Inferior parietal cortex (tissue), 1 donor: ENCODE data around the gene ITPRIPL2.

Source experiments
- DNase-seq: peaks from one replicate; pipeline ENCODE4 v3.0.0-alpha.2; 2016; ENCODE audit errors: extremely low spot score

Gene ITPRIPL2

GRCh38 chr16:19113577-19114358, at the start of gene ITPRIPL2:
Gene ITPRIPL2, plus strand, starts transcription at chr16:19113964. Its CDS starts 498 bp downstream, at chr16:19114462.
- no peak for DNase-seq

- no peak for DNase-seq
These were observed 46.8 kb upstream of the ITPRIPL2 start for GRCh38 chr16:19066988-19067348.

- DNase-seq: peak; percentile 99
These were observed 46.2 kb upstream of the ITPRIPL2 start, which contains the start of gene COQ7 for GRCh38 chr16:19067349-19068236. Gene COQ7, plus strand, starts transcription at chr16:19067614. Its CDS starts 51 bp downstream, at chr16:19067665.

- no peak for DNase-seq
These were observed 45.4 kb upstream of the ITPRIPL2 start for GRCh38 chr16:19068237-19068815.

GRCh38 chr16:19071811-19072777, 41.7 kb upstream of the ITPRIPL2 start:
- peak; percentile 42 for DNase-seq

GRCh38 chr16:19073344-19073743, 40.4 kb upstream of the ITPRIPL2 start:
- DNase-seq: no peak

- DNase-seq: no peak
These were observed 39.9 kb upstream of the ITPRIPL2 start for GRCh38 chr16:19073863-19074262.

- DNase-seq: no peak
These were observed 38.3 kb upstream of the ITPRIPL2 start for GRCh38 chr16:19075511-19075910.

- DNase-seq: no peak
These were observed 35.9 kb upstream of the ITPRIPL2 start for GRCh38 chr16:19077879-19078278.

GRCh38 chr16:19083670-19084069, 30.1 kb upstream of the ITPRIPL2 start:
- no peak for DNase-seq

- no peak for DNase-seq
These were observed 29.6 kb upstream of the ITPRIPL2 start for GRCh38 chr16:19084139-19084538.

GRCh38 chr16:19084879-19085278, 28.9 kb upstream of the ITPRIPL2 start:
- DNase-seq: no peak

- no peak for DNase-seq
These were observed 28.0 kb upstream of the ITPRIPL2 start for GRCh38 chr16:19085679-19086200.

GRCh38 chr16:19086322-19087199, 27.2 kb upstream of the ITPRIPL2 start:
- peak; percentile 88 for DNase-seq

GRCh38 chr16:19088341-19088916, 25.3 kb upstream of the ITPRIPL2 start:
- no peak for DNase-seq

GRCh38 chr16:19089410-19089955, 24.3 kb upstream of the ITPRIPL2 start:
- DNase-seq: no peak

GRCh38 chr16:19090916-19091315, 22.8 kb upstream of the ITPRIPL2 start:
- no peak for DNase-seq

GRCh38 chr16:19092653-19093410, 20.9 kb upstream of the ITPRIPL2 start:
- no peak for DNase-seq
